IMR-90 (cell line): Measurements from ENCODE around the gene PHACTR3.

Source experiments
- CHD1 ChIP-seq: IDR thresholded peaks from 2 replicates; pipeline ENCODE4 v1.6.1; 2012; ENCODE audit warnings: low read depth, low read length, improper control_type of control experiment
- CTCF ChIP-seq: conservative IDR thresholded peaks from 2 replicates; pipeline ENCODE4 v1.5.1; 2012; ENCODE audit warnings: mild to moderate bottlenecking, low read depth, low read length, improper control_type of control experiment
- FOS ChIP-seq: fragments of 150-350 bp; IDR thresholded peaks from 2 replicates; pipeline ENCODE4 v1.6.1; 2016; ENCODE audit warnings: low read depth, low read length
- MAZ ChIP-seq: IDR thresholded peaks from 2 replicates; pipeline ENCODE4 v1.6.1; 2012; ENCODE audit warnings: low read depth, mild to moderate bottlenecking, low read length, improper control_type of control experiment, moderate library complexity, borderline replicate concordance
- POLR2A ChIP-seq: IDR thresholded peaks from 2 replicates; pipeline ENCODE4 v1.6.1; 2012; ENCODE audit warnings: mild to moderate bottlenecking, low read depth, low read length
- RAD21 ChIP-seq: IDR thresholded peaks from 2 replicates; pipeline ENCODE4 v1.6.1; 2012; ENCODE audit warnings: low read length, improper control_type of control experiment
- RFX5 ChIP-seq: IDR thresholded peaks from 2 replicates; pipeline ENCODE4 v1.8.0; 2012; ENCODE audit warnings: low read depth, mild to moderate bottlenecking, low read length, moderate library complexity
- USF2 ChIP-seq: fragments of 150-350 bp; IDR thresholded peaks from 2 replicates; pipeline ENCODE4 v1.6.1; 2017; ENCODE audit warnings: mild to moderate bottlenecking, antibody characterized with exemption, low read length, low read depth
- TF ChIP-seq, protein P1 (sequence below): fragments of 150-350 bp; IDR thresholded peaks from 2 replicates; pipeline ENCODE4 v1.6.1; 2016; ENCODE audit warnings: low read depth, mild to moderate bottlenecking, low read length, moderate library complexity, borderline replicate concordance

DNA sequence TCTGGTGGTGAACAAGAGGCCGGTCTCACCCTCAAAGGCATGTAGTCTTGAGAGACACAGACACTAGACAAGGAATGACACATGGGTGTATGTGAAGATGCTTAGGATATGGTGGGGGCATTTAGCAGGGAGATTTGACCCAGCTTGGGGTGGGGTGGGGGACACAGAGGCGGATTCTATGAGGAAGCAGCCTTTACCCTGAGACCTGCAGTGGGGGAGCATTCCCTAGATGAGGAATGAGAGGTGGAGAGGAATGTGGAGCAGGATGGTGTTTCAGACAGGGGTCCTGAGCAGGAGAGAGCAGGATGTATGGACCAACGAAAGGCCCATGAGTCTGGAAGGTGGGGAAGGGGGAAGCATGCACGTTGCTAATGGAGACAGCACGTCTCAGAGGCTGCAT is 57.8 kb downstream of the PHACTR3 start:
- TF ChIP-seq, protein P1, sequence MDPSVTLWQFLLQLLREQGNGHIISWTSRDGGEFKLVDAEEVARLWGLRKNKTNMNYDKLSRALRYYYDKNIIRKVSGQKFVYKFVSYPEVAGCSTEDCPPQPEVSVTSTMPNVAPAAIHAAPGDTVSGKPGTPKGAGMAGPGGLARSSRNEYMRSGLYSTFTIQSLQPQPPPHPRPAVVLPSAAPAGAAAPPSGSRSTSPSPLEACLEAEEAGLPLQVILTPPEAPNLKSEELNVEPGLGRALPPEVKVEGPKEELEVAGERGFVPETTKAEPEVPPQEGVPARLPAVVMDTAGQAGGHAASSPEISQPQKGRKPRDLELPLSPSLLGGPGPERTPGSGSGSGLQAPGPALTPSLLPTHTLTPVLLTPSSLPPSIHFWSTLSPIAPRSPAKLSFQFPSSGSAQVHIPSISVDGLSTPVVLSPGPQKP: no peak
- no peak for TF ChIP-seq CTCF
- no peak for TF ChIP-seq POLR2A
- no peak for TF ChIP-seq CHD1
- TF ChIP-seq FOS: no peak
- no peak for TF ChIP-seq RFX5
- TF ChIP-seq USF2: no peak
- TF ChIP-seq RAD21: no peak
- no peak for TF ChIP-seq MAZ
